Measurements from ENCODE around the gene C1orf122.

The C1orf122 gene

DNA sequence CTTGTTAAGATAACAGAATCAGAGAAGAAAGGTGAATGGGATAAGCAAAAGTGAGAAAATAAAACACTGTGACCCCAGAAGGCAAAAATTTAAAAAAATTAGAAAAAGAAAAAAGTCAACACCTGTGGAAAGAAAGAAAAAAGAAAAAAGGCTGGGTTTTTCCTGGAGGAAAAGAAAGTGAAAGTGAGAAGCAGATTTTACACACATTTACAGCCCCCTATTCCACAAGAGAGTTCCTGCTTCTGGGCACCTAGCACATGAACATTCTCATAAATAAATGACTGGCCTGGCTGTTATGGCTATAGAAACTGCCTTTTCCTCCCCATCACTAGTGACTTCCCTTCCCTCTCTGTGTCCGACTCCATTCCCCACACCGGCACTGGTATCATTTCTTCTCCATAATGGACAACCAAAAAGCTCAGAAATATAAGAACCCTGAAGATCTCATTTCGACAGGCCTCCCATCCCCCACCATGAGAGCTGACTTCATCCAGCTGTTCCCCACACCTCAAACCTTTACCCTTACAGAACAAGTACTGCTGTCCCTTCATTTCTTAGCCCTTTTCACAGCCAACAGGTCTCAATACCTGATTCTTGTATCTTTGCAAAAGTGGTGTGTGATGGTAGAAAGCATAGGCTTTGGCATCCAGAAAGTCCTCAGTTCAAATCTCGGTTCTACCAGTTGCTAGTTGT, 39.2 kb downstream of the C1orf122 start:
- DNase-seq: no peak

DNA sequence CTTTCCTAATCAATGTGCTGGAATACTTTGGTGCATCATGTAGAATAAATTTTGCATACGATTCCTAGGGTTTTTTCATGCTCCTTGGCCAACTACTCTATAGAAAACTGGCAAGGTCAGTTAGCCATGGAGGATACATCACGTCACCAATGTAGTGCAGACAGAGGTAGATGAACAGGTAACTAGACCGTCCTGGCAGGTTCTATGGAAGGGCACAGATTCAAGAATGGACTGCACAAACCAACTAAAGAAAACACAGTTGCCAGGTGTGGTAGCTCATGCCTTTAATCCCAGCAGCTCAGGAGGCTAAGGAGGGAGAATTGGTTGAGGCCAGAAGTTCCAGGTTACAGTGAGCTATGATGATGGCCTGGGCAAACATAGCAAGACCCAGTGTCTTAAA, 41.9 kb downstream of the C1orf122 start:
- no peak for DNase-seq

DNA sequence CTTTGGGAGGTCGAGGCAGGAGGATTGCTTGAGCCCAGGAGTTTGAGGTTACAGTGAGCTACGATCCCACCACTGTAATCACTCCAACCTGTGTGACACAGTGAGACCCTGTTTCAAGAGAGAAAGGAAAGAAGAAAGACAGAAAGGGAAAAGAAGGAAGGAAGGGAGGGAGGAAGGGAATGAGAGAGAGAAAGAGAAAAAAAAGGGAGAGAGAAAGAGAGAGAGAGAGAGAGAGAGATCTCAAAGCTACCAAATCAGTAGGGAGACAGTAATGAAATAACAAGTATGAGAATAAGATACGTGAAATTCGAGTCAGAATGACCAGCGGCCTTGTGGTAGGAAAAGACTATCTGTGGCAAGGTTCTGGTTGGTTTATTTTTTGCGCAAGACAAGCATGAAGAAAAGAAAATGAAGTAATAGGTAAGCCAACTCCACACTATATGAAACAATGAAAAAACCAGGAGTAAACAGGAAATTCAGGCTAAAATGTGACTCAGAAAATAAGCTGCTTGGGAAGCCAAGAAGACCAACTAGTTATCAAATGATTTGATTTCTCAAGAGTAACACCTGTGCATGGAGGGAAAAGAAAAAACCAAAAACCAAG, 42.9 kb downstream of the C1orf122 start:
- no peak for DNase-seq

- DNase-seq: no peak
These were observed 43.7 kb downstream of the C1orf122 start for GRCh38 chr1:37851262-37851661.

DNA sequence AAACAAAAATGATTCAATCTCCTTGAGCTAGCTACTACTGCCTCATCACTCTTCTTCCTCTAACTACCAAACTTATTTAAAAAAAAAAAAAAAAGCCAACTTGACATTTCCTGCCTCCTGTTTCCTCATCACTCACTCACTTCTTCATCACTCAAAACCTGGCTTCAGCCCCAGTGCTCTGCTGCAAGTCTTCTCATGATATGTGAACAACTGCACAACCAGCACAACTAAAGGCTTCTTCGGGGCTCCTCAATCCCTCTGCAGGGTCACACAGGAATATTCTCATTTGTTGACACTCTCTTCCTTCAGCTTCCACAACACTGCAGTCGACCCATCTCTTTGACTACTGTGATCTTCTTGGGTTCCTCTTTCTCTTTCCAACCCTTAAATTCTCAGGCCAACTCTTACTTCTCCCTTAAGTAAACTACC, 44.2 kb downstream of the C1orf122 start:
- DNase-seq: no peak

GRCh38 chr1:37853157-37853556, 45.6 kb downstream of the C1orf122 start:
- DNase-seq: no peak

DNA sequence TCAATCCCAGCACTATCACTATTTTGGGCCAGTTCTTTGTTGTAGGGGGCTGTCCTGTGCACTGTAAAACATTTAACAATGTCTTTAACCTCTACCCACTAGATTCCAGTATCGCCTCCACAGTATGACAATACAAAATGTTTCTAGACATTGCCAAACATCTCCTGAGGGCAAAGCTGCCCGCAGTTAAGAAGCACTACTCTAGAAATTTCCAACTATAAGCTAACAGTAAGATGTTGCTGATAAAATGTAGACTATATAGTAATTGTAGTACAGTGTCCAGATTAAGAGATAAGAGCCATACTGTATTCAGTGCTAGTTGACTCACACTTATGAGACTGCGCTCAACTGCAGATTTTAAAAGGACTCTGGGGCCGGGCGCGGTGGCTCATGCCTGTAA, 46.8 kb downstream of the C1orf122 start:
- DNase-seq: no peak
